ENCODE data around the gene RAB12. TPM values are rescaled to one million over a fixed set of nuclear protein-coding genes. Genes with fewer than 3 reads are reported as not detected.

Gene RAB12
- total RNA-seq, 1 experiment from 2014 or later = 35.1 TPM

DNA sequence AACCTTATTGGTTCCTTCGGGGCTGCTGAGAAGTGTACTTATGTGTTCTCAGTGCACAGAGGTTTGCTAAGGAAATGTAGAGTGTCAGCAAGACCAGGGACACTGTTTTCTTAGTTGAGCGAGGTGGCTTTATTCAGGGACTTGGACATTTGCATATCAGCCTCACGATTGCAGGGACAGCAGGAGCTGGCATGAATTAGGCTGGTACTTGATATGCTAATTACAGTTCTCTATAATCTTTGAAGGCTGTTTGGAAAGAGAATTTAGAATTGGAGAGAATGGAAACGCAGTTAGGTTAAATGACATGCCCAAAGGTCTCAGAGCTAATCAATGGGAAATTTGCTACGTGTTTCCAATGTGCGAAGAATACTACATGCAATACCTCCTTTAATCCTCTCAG is 77.4 kb downstream of the RAB12 start:
- H3K4me1 ChIP-seq (ENCODE audit: insufficient read depth, low read length, poor library complexity, severe bottlenecking) = no peaks in the 10 kb centered on the region
- intact Hi-C loops (cut with micrococcal nuclease; ENCODE audit: unreplicated experiment) = no loop called here
- DNase-seq (ENCODE audit: low spot score) = no peak
- no peaks in the 10 kb centered on the region for H3K27me3 ChIP-seq (replicated peaks; ENCODE audit: insufficient read depth, low read depth, low read length, poor library complexity)
- no peak overlapping the region for H3K4me3 ChIP-seq (ENCODE audit: low read depth, low read length, poor library complexity, severe bottlenecking)
- no peak for TF ChIP-seq EZH2 (IDR thresholded peaks at IDR 0.05; ENCODE audit: borderline replicate concordance, low read depth, low read length, poor library complexity, severe bottlenecking)
- TF ChIP-seq, protein P1, sequence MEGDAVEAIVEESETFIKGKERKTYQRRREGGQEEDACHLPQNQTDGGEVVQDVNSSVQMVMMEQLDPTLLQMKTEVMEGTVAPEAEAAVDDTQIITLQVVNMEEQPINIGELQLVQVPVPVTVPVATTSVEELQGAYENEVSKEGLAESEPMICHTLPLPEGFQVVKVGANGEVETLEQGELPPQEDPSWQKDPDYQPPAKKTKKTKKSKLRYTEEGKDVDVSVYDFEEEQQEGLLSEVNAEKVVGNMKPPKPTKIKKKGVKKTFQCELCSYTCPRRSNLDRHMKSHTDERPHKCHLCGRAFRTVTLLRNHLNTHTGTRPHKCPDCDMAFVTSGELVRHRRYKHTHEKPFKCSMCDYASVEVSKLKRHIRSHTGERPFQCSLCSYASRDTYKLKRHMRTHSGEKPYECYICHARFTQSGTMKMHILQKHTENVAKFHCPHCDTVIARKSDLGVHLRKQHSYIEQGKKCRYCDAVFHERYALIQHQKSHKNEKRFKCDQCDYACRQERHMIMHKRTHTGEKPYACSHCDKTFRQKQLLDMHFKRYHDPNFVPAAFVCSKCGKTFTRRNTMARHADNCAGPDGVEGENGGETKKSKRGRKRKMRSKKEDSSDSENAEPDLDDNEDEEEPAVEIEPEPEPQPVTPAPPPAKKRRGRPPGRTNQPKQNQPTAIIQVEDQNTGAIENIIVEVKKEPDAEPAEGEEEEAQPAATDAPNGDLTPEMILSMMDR (conservative IDR thresholded peaks at IDR 0.05; ENCODE audit: low read depth, low read length) = no peak
- ChIA-PET POLR2A (ENCODE audit: low non-redundant PET) (no interaction called here), CTCF (no interaction called here)
- no peak overlapping the region for H3K27ac ChIP-seq (ENCODE audit: low read depth, low read length, poor library complexity, severe bottlenecking)
- no TSS peak for BruUV-seq (replicated peaks)
- no peaks in the 10 kb centered on the region for H3K9me3 ChIP-seq (ENCODE audit: low read depth, low read length, poor library complexity, severe bottlenecking)
- H3K36me3 ChIP-seq (ENCODE audit: insufficient read depth, low read length, poor library complexity, severe bottlenecking) = no peaks in the 10 kb centered on the region

DNA sequence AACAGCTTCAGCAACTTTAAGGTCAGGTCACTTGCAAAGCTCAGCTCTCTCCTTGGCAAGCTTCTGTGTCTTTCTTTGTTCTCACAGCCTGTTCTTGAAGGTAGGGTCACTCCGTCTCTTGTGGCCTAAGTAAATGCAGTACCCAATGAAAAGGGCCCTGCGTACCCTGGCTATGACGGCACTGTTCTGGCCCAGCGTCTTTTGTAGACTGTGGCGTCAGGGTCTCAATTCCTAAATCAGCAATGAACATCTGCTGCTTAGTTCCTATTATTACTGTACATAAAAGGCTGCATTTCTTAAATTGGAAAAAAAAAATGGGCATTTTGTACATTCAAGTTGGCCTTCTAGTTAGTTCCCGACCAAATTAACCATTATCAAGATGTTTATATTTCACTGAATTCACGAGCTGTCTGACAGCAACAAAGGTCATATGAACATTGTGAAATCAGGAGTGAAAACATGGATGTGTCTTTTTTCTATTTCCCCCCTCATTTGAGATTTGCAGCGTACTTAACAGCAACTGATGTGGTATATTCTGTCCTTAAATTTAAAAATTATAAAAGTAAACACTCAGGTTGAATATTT is 79.1 kb downstream of the RAB12 start:
- no peak overlapping the region for H3K27ac ChIP-seq (ENCODE audit: low read depth, low read length, poor library complexity, severe bottlenecking)
- H3K27me3 ChIP-seq (replicated peaks; ENCODE audit: insufficient read depth, low read depth, low read length, poor library complexity) = no peaks in the 10 kb centered on the region
- no TSS peak for BruUV-seq (replicated peaks)
- no peaks in the 10 kb centered on the region for H3K4me1 ChIP-seq (ENCODE audit: insufficient read depth, low read length, poor library complexity, severe bottlenecking)
- POLR2A ChIA-PET (ENCODE audit: low non-redundant PET) = interaction anchor here (0.6 kb wide), 1 partner anchor 1359 kb away, joined by 4 read pairs; no protein-coding TSS in a partner anchor
- DNase-seq (ENCODE audit: low spot score) = no peak
- no peak overlapping the region for H3K4me3 ChIP-seq (ENCODE audit: low read depth, low read length, poor library complexity, severe bottlenecking)
- H3K36me3 ChIP-seq (ENCODE audit: insufficient read depth, low read length, poor library complexity, severe bottlenecking) = no peaks in the 10 kb centered on the region
- CTCF ChIA-PET = interaction anchor here (1.3 kb wide), 1 partner anchor 9 kb away, joined by 5 read pairs; no protein-coding TSS in a partner anchor
- no peak for TF ChIP-seq EZH2 (IDR thresholded peaks at IDR 0.05; ENCODE audit: borderline replicate concordance, low read depth, low read length, poor library complexity, severe bottlenecking)
- TF ChIP-seq, protein P1 (conservative IDR thresholded peaks at IDR 0.05; ENCODE audit: low read depth, low read length) = no peak
- intact Hi-C loops (cut with micrococcal nuclease; ENCODE audit: unreplicated experiment) = no loop called here
- no peaks in the 10 kb centered on the region for H3K9me3 ChIP-seq (ENCODE audit: low read depth, low read length, poor library complexity, severe bottlenecking)

DNA sequence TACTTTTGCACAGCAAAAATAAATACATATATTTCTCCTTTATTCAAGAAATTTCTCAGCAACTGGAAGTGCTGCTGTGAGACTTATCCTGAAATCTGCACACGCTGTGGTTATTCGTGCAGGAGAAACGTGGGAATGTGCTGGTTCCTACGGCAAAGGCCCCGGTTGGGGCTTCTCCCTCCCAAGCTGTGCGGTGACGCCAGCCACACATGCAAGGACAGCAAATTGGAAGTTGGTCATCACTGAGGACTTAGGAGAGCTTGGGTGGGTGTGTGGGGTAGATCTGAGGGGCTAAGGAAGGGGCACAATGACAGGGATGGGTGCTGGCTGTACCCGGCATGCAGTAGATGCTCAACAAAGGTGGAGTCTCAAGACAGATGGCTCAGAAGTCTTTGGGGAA is 79.6 kb downstream of the RAB12 start:
- CTCF ChIA-PET = no interaction called here
- H3K4me3 ChIP-seq (ENCODE audit: low read depth, low read length, poor library complexity, severe bottlenecking) = no peak overlapping the region
- no peak for TF ChIP-seq EZH2 (IDR thresholded peaks at IDR 0.05; ENCODE audit: borderline replicate concordance, low read depth, low read length, poor library complexity, severe bottlenecking)
- no TSS peak for BruUV-seq (replicated peaks)
- intact Hi-C loops (cut with micrococcal nuclease; ENCODE audit: unreplicated experiment) = no loop called here
- H3K9me3 ChIP-seq (ENCODE audit: low read depth, low read length, poor library complexity, severe bottlenecking) = no peaks in the 10 kb centered on the region
- DNase-seq (ENCODE audit: low spot score) = no peak
- POLR2A ChIA-PET (ENCODE audit: low non-redundant PET) = no interaction called here
- H3K4me1 ChIP-seq (ENCODE audit: insufficient read depth, low read length, poor library complexity, severe bottlenecking) = no peaks in the 10 kb centered on the region
- H3K27ac ChIP-seq (ENCODE audit: low read depth, low read length, poor library complexity, severe bottlenecking) = no peak overlapping the region
- H3K27me3 ChIP-seq (replicated peaks; ENCODE audit: insufficient read depth, low read depth, low read length, poor library complexity) = no peaks in the 10 kb centered on the region
- no peaks in the 10 kb centered on the region for H3K36me3 ChIP-seq (ENCODE audit: insufficient read depth, low read length, poor library complexity, severe bottlenecking)

Other genes starting within 250 kb of the RAB12 start
- gene MTCL1, start 96.1 kb downstream of the RAB12 start, total RNA-seq (2021) = 8.9 and 11.2 TPM in 2 replicates

Measured in A673 (cell line).